NCI-H1930 (cell line): Measurements from ENCODE around the gene FBXL20.
"Not testable (repeated sequence)": the region's sequence is repeated elsewhere in the genome, so short reads cannot be mapped to it uniquely, and the experiment has no call there.

Experiments
- DNase-seq, 2 experiments: peaks; one replicate each; lab custom pipeline; 2025; lab: John Stamatoyannopoulos, UW

Gene FBXL20

GRCh38 chr17:39401412-39402243 is at the start of gene FBXL20:
TSS of gene FBXL20 (minus strand) at chr17:39401626. CDS start at chr17:39401402, 224 bp downstream.
- DNase-seq, result peak; percentile 79 to 87

- peak; percentile 96 to 97 for DNase-seq
These were observed 49.6 kb upstream of the FBXL20 start, which contains the start of gene MED1 for GRCh38 chr17:39450847-39451581. TSS of gene MED1 (minus strand) at chr17:39451263. CDS start at chr17:39451062, 201 bp downstream.

GRCh38 chr17:39450051-39450450 is 48.6 kb upstream of the FBXL20 start:
- DNase-seq, result no peak

- no peak for DNase-seq
These were observed 46.1 kb upstream of the FBXL20 start for GRCh38 chr17:39447561-39447960.

GRCh38 chr17:39443326-39443725 is 41.9 kb upstream of the FBXL20 start:
- no peak for DNase-seq

- not testable (repeated sequence) for DNase-seq
These were observed 38.4 kb upstream of the FBXL20 start for GRCh38 chr17:39439868-39440267.

- DNase-seq, result no peak
These were observed 28.2 kb upstream of the FBXL20 start for GRCh38 chr17:39429600-39429999.

GRCh38 chr17:39416141-39416540 is 14.7 kb upstream of the FBXL20 start:
- DNase-seq, result no peak

GRCh38 chr17:39410279-39410678 is 8.9 kb upstream of the FBXL20 start:
- no peak for DNase-seq

GRCh38 chr17:39408360-39408759 is 6.9 kb upstream of the FBXL20 start:
- no peak for DNase-seq

GRCh38 chr17:39406951-39407350 is 5.5 kb upstream of the FBXL20 start:
- DNase-seq, result no peak

- no peak for DNase-seq
These were observed 4.0 kb upstream of the FBXL20 start for GRCh38 chr17:39405436-39405835.

GRCh38 chr17:39404542-39405378 is 3.3 kb upstream of the FBXL20 start:
- DNase-seq, result no peak

GRCh38 chr17:39402890-39403605 is 1.6 kb upstream of the FBXL20 start:
- no peak for DNase-seq

- DNase-seq, result peak; percentile 86 to 87
These were observed 941 bp upstream of the FBXL20 start for GRCh38 chr17:39402244-39402889.

- no peak for DNase-seq
These were observed 647 bp downstream of the FBXL20 start for GRCh38 chr17:39400547-39401411.

GRCh38 chr17:39399791-39400190 is 1.6 kb downstream of the FBXL20 start:
- no peak for DNase-seq

GRCh38 chr17:39393736-39394135 is 7.7 kb downstream of the FBXL20 start:
- no peak for DNase-seq

- no peak for DNase-seq
These were observed 10.0 kb downstream of the FBXL20 start for GRCh38 chr17:39391448-39391847.

GRCh38 chr17:39385040-39385439 is 16.4 kb downstream of the FBXL20 start:
- no peak for DNase-seq
